ENCODE results near the gene LRRC8C.
A peak's percentile ranks its signal among the peaks of the same experiment; 100 is the strongest.

LRRC8C gene

DNA sequence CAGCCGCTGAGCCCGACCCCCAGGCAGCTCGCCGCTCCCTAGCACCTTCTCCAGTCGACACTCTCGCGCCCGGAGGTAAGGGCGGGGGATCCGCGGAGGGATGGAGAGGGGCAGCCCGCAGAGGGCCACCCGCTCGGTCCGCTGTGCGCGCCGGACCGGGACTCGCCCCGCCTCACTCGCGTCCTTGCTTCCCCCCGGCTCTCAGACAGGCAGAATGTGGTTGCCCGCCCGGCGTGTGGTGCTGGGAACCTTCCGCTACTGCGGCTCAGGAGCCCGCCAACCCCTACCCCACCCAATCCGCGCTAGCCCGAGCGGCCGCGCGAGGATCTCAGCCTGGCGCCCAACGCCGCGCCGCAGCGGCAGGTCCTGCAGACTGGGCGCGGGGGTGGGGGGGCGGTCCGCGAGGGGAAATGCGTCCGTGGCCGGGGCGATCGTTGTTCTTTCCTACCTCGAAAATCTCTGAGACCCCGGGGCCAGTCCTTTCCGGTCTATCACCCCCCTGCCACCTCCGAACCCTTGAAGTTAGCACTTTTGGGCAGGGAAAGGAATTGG is 404 bp downstream of the LRRC8C start:
- TF ChIP-seq, protein P1, sequence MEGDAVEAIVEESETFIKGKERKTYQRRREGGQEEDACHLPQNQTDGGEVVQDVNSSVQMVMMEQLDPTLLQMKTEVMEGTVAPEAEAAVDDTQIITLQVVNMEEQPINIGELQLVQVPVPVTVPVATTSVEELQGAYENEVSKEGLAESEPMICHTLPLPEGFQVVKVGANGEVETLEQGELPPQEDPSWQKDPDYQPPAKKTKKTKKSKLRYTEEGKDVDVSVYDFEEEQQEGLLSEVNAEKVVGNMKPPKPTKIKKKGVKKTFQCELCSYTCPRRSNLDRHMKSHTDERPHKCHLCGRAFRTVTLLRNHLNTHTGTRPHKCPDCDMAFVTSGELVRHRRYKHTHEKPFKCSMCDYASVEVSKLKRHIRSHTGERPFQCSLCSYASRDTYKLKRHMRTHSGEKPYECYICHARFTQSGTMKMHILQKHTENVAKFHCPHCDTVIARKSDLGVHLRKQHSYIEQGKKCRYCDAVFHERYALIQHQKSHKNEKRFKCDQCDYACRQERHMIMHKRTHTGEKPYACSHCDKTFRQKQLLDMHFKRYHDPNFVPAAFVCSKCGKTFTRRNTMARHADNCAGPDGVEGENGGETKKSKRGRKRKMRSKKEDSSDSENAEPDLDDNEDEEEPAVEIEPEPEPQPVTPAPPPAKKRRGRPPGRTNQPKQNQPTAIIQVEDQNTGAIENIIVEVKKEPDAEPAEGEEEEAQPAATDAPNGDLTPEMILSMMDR (IDR thresholded peaks at IDR 0.05; ENCODE audit: control insufficient read depth, insufficient read depth, low read depth, low read length, missing control alignments) = no peak
- peak overlapping the region; percentile 85 for H3K4me3 ChIP-seq (ENCODE audit: control insufficient read depth, low read depth, low read length)
- no peak for DNase-seq (ENCODE audit: low read depth)

DNA sequence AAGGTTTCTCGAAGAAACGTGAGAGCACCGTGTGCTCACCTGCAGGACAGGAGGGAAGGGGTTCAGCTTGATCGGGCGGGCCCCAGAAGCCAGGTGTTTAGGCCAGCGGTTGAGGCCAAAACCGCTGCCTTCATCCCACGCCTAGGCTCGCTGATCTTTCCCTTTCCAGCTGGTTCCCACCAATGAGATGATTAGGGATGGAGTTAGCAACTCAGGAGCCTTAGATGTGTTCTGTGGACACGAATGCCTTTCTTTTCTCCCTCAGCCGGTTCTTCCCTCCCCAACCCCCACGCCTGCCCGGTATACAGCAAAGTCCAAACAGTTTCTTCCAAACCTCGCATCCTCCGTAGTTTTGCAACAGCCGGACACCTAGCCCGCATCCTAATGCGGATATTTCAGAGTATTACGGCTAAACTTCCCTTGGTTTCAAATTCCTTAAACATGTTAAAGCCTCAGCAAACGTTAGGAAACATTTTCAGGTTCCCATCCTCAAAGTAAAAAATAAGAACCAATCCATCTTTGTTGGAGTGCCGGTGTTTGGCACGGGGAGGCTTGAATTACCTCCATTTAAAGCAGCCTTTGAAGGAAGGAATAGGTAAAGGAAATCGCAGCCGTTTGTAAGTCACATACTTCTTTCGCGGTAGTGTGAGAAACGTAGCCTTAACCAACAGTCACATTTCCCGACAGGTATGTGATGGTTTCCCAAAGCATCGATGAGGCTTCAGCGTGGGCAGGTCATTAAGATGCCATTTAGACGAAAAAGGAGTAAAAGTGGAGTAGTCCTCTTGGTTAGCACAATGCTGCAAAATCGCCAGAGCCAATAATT is 1.1 kb downstream of the LRRC8C start:
- DNase-seq (ENCODE audit: low read depth) = no peak
- H3K4me3 ChIP-seq (ENCODE audit: control insufficient read depth, low read depth, low read length) = peak overlapping the region; percentile 85
- TF ChIP-seq, protein P1 (IDR thresholded peaks at IDR 0.05; ENCODE audit: control insufficient read depth, insufficient read depth, low read depth, low read length, missing control alignments) = no peak

DNA sequence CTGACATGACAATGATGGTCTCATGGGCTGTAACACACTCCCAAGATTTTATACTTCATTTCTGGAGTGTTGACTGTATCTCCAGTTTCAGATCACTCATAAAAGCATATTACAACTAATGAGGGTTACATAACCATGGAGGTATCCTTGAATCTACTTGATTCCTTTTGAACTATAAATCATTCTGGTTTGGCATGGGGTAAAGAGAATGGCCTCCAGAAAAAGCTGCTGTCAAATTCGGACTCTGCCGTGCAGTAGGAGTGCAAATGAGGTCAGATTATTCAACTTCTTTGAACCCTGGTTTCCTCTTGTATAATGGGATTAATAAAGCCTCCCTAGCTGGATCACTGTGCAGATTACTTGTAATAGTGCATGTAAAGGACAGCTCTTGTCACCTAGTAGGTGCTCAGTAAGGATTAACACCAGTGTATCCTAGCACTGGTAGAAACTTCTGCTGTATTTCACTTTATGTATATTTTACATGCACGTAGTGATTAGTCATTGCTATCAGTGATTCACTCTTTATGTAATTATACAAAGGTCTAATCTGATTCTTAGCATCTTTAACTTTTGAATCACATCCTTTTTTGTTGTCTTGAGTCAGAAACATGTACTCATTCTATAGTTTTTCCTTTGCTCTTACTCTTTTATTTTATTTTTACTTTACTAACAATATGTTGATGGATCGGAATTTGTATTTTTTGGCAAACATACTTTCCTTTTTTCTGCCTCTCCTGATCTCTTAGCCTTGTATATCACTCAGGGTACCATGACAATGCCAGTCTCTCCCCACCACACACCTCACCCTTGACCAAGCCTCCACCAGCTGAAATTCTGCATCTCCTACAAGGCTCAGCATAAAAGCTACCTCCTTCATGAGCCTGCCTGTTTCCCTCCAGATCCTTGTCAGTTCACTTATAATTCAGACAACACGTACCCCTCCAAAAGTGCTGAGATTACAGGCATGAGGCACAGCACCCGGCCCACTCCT is 3.2 kb downstream of the LRRC8C start:
- H3K4me3 ChIP-seq (ENCODE audit: control insufficient read depth, low read depth, low read length) = no peak overlapping the region
- no peak for DNase-seq (ENCODE audit: low read depth)
- TF ChIP-seq, protein P1 (IDR thresholded peaks at IDR 0.05; ENCODE audit: control insufficient read depth, insufficient read depth, low read depth, low read length, missing control alignments) = no peak

DNA sequence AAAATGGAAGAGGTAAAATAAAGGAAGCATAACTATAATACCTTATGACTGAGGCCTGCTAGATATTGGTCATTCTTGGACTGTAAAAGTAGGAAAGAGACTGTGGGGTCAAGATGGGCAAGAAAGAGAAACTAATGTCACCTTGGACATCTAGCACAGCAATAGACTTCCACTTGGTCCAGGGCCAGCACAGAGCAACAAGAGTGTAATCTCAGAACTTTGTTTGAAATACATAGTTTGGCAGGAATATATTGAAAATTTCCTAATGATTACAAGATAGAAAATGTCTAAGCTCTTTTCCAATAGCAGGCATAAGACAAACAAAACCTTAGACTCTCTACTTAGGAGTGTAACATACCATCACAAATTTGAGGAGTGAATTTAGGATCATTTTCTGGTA is 4.6 kb downstream of the LRRC8C start:
- DNase-seq (ENCODE audit: low read depth) = no peak
- no peak overlapping the region for H3K4me3 ChIP-seq (ENCODE audit: control insufficient read depth, low read depth, low read length)
- TF ChIP-seq, protein P1 (IDR thresholded peaks at IDR 0.05; ENCODE audit: control insufficient read depth, insufficient read depth, low read depth, low read length, missing control alignments) = no peak

DNA sequence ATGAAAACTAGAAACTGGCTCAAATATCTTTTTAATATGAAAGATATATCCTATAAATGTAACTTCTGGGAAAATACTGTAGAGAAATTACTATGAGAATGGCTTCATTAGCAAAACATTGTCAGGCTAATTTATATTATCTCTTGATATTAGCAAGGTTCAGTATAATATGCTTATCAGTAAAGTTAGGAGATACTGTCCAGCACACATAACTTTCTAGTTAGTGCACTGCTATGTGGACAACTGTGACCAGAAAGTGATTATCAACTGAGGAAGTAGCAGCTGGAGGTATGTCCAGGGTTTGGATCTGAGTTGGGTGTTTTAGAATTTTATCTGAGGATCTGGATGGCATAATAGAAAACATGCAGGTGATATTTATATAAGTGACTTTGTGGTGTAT is 7.5 kb downstream of the LRRC8C start:
- TF ChIP-seq, protein P1 (IDR thresholded peaks at IDR 0.05; ENCODE audit: control insufficient read depth, insufficient read depth, low read depth, low read length, missing control alignments) = no peak
- DNase-seq (ENCODE audit: low read depth) = no peak
- H3K4me3 ChIP-seq (ENCODE audit: control insufficient read depth, low read depth, low read length) = no peak overlapping the region

DNA sequence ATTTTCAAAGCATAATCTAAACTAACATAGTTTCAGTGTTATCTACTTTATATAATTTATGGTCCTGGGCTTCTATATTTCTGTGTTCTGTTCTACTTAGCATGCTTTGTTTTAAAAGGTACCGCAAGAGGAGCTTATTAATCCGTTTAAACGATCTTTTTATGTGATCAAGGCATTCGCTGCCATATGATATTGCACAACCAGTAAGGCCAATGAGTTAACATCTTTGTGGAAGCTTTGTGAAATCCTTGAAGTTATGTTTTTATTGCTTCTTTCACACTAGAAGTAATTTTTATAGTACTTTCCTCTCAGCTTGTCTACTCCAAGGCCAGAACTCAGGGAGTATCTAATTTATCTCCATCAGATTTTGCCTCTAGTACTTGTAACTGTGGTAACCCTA is 8.9 kb downstream of the LRRC8C start:
- DNase-seq (ENCODE audit: low read depth) = no peak
- H3K4me3 ChIP-seq (ENCODE audit: control insufficient read depth, low read depth, low read length) = no peak overlapping the region
- TF ChIP-seq, protein P1 (IDR thresholded peaks at IDR 0.05; ENCODE audit: control insufficient read depth, insufficient read depth, low read depth, low read length, missing control alignments) = no peak
